Osteocyte (in vitro differentiated cells): ENCODE measurements around the gene HENMT1. TPM values are rescaled to one million over a fixed set of nuclear protein-coding genes. Genes with fewer than 3 reads are reported as not detected.
"Not testable (repeated sequence)": the region's sequence is repeated elsewhere in the genome, so short reads cannot be mapped to it uniquely, and the experiment has no call there.

ENCODE experiments used
- DNase-seq: peaks from one replicate; pipeline ENCODE4 v3.0.0; 2021; ENCODE audit warnings: mixed read lengths; ENCODE audit not compliant: unreplicated experiment; ENCODE audit errors: extremely low spot score
- H3K27ac Mint-ChIP-seq: one replicate; pipeline ENCODE4 v1.8.0; 2021; ENCODE audit warnings: mild to moderate bottlenecking, mixed read lengths; ENCODE audit not compliant: unreplicated experiment
- H3K27me3 Mint-ChIP-seq: one replicate; pipeline ENCODE4 v1.8.0; 2021; ENCODE audit warnings: mixed read lengths; ENCODE audit not compliant: unreplicated experiment
- H3K36me3 Mint-ChIP-seq: one replicate; pipeline ENCODE4 v1.8.0; 2021; ENCODE audit warnings: mixed read lengths; ENCODE audit not compliant: unreplicated experiment
- H3K4me1 Mint-ChIP-seq: one replicate; pipeline ENCODE4 v1.8.0; 2021; ENCODE audit warnings: mixed read lengths; ENCODE audit not compliant: unreplicated experiment
- H3K4me3 Mint-ChIP-seq: one replicate; pipeline ENCODE4 v1.8.0; 2021; ENCODE audit warnings: mild to moderate bottlenecking, moderate library complexity, mixed read lengths; ENCODE audit not compliant: unreplicated experiment
- H3K9me3 Mint-ChIP-seq: one replicate; pipeline ENCODE4 v1.8.0; 2021; ENCODE audit warnings: mixed read lengths; ENCODE audit not compliant: unreplicated experiment
- CTCF ChIP-seq: fragments of 200-600 bp; sonication (generic); IDR thresholded peaks from 2 replicates; pipeline ENCODE4 v1.5.0; 2021; ENCODE audit warnings: antibody characterized with exemption, mild to moderate bottlenecking, moderate library complexity
- total RNA-seq: library from RNA; stranded (reverse); gene quantifications from 2 replicates; pipeline ENCODE4 v1.2.1, GENCODE V29; 2021

HENMT1 gene
- total RNA-seq, 1 donor from 2014 or later: 7.2 TPM

- Mint-ChIP-seq H3K27me3 (no peaks in the 10 kb centered on the region), H3K4me3 (no peak overlapping the region), H3K27ac (no peak overlapping the region), H3K36me3 (peaks cover 2% of the 10 kb centered on the region), H3K9me3 (no peaks in the 10 kb centered on the region), H3K4me1 (peaks cover 9% of the 10 kb centered on the region)
- no peak for DNase-seq
- TF ChIP-seq CTCF: no peak
Measured at GRCh38 chr1:108645564-108646184, 15.2 kb downstream of the HENMT1 start.

- DNase-seq: no peak
Measured at GRCh38 chr1:108644984-108645383, 15.9 kb downstream of the HENMT1 start.

GRCh38 chr1:108643492-108644335, 17.2 kb downstream of the HENMT1 start:
- TF ChIP-seq CTCF: peak; percentile 81
- DNase-seq: no peak
- Mint-ChIP-seq H3K27me3 (no peaks in the 10 kb centered on the region), H3K4me1 (peaks cover 9% of the 10 kb centered on the region), H3K9me3 (no peaks in the 10 kb centered on the region), H3K36me3 (peaks cover 2% of the 10 kb centered on the region), H3K4me3 (no peak overlapping the region), H3K27ac (no peak overlapping the region)

More at GRCh38 chr1:108644984-108645383, 15.9 kb downstream of the HENMT1 start:
- TF ChIP-seq CTCF: no peak
- no peaks in the 10 kb centered on the region for H3K36me3 Mint-ChIP-seq
- H3K9me3 Mint-ChIP-seq: no peaks in the 10 kb centered on the region
- no peaks in the 10 kb centered on the region for H3K27me3 Mint-ChIP-seq
- no peak overlapping the region for H3K27ac Mint-ChIP-seq
- peaks cover 9% of the 10 kb centered on the region for H3K4me1 Mint-ChIP-seq
- no peak overlapping the region for H3K4me3 Mint-ChIP-seq

- not testable (repeated sequence) for H3K9me3 Mint-ChIP-seq, H3K27me3 Mint-ChIP-seq, DNase-seq, H3K36me3 Mint-ChIP-seq, H3K4me3 Mint-ChIP-seq, H3K27ac Mint-ChIP-seq, H3K4me1 Mint-ChIP-seq
Measured at GRCh38 chr1:108640863-108641262, 20.0 kb downstream of the HENMT1 start.

- Mint-ChIP-seq H3K4me3 (no peak overlapping the region), H3K27ac (no peak overlapping the region), H3K27me3 (no peaks in the 10 kb centered on the region), H3K9me3 (no peaks in the 10 kb centered on the region), H3K36me3 (peaks cover 6% of the 10 kb centered on the region), H3K4me1 (peaks cover 3% of the 10 kb centered on the region)
- TF ChIP-seq CTCF: no peak
- DNase-seq: no peak
Measured at GRCh38 chr1:108639899-108640560, 20.9 kb downstream of the HENMT1 start.
